IMR-90 (cell line): ENCODE data around the gene DDC. TPM values are rescaled to one million over a fixed set of nuclear protein-coding genes. Genes with fewer than 3 reads are reported as not detected.

Experiments used
- ATAC-seq: fragments of 200-7000 bp; cut with Tn5 transposase; 2 replicates; pipeline ENCODE4 v1.9.1; 2020; ENCODE audit warnings: low read depth, mild to moderate bottlenecking, moderate library complexity
- BruUV-seq: library from RNA; stranded (reverse); fragments of 400-500 nt; replicated peaks from 2 replicates; lab custom pipeline; 2021; lab: Mats Ljungman, UMichigan
- CTCF ChIA-PET: fragments of 300-600 bp; formaldehyde crosslinking; extraction: SDS; loops from one replicate; lab custom pipeline; 2021; ENCODE audit warnings: antibody characterized with exemption; lab: Yijun Ruan, JAX
- POLR2A ChIA-PET: fragments of 300-600 bp; sonication (Branson Sonifier 250); formaldehyde crosslinking; loops from one replicate; lab custom pipeline; 2022; ENCODE audit warnings: antibody characterized with exemption; ENCODE audit not compliant: unreplicated experiment; lab: Charles Lee
- DNase-seq: peaks from one replicate; pipeline ENCODE4 v3.0.0; 2013
- H2AFZ ChIP-seq: replicated peaks from 2 replicates; pipeline ENCODE3; 2013; ENCODE audit warnings: low read length, mild to moderate bottlenecking; ENCODE audit not compliant: poor library complexity
- H2AK5ac ChIP-seq: 2 replicates; pipeline ENCODE4 v1.6.1; 2013; ENCODE audit warnings: low read depth, low read length, inconsistent platforms
- H2AK9ac ChIP-seq: replicated peaks from 2 replicates; pipeline ENCODE3; 2013; ENCODE audit warnings: mild to moderate bottlenecking, low read depth, low read length, moderate library complexity; ENCODE audit not compliant: poor library complexity
- H2BK120ac ChIP-seq: 2 replicates; pipeline ENCODE4 v1.6.1; 2013; ENCODE audit warnings: low read depth, low read length, inconsistent platforms
- H2BK15ac ChIP-seq: 3 replicates; pipeline ENCODE4 v1.6.1; 2013; ENCODE audit warnings: low read depth, low read length, inconsistent platforms
- H2BK20ac ChIP-seq: 2 replicates; pipeline ENCODE4 v1.6.1; 2013; ENCODE audit warnings: low read depth, mild to moderate bottlenecking, inconsistent platforms, low read length, moderate library complexity
- H2BK5ac ChIP-seq: 2 replicates; pipeline ENCODE4 v1.6.1; 2013; ENCODE audit warnings: mild to moderate bottlenecking, low read depth, low read length, inconsistent platforms; ENCODE audit not compliant: poor library complexity, severe bottlenecking
- H3K14ac ChIP-seq: replicated peaks from 2 replicates; pipeline ENCODE4 v1.6.1; 2013; ENCODE audit warnings: low read depth, low read length, inconsistent platforms
- H3K18ac ChIP-seq: 2 replicates; pipeline ENCODE4 v1.6.1; 2013; ENCODE audit warnings: low read depth, low read length, control low read depth
- H3K23ac ChIP-seq: 2 replicates; pipeline ENCODE4 v1.6.1; 2013; ENCODE audit warnings: low read depth, low read length, inconsistent platforms
- H3K27ac ChIP-seq: 2 replicates; pipeline ENCODE4 v1.5.1; 2013; ENCODE audit warnings: mild to moderate bottlenecking, control low read depth, low read length; ENCODE audit not compliant: insufficient read depth
- H3K27me3 ChIP-seq: 2 replicates; pipeline ENCODE4 v1.6.1; 2013; ENCODE audit warnings: low read length; ENCODE audit not compliant: control insufficient read depth, insufficient read depth
- H3K36me3 ChIP-seq: 2 replicates; pipeline ENCODE4 v1.6.1; 2013; ENCODE audit warnings: low read length, mixed read lengths; ENCODE audit not compliant: control insufficient read depth, insufficient read depth
- H3K4ac ChIP-seq: 2 replicates; pipeline ENCODE4 v1.6.1; 2013; ENCODE audit warnings: low read depth, low read length, inconsistent platforms
- H3K4me1 ChIP-seq: 2 replicates; pipeline ENCODE4 v1.6.1; 2013; ENCODE audit warnings: low read length, mixed read lengths; ENCODE audit not compliant: control insufficient read depth, insufficient read depth
- H3K4me2 ChIP-seq: 2 replicates; pipeline ENCODE4 v1.6.1; 2013; ENCODE audit warnings: low read depth, mild to moderate bottlenecking, control low read depth, low read length, moderate library complexity
- H3K4me3 ChIP-seq: 2 replicates; pipeline ENCODE4 v1.5.1; 2013; ENCODE audit warnings: low read depth, mild to moderate bottlenecking, control low read depth, low read length, moderate library complexity; ENCODE audit not compliant: insufficient read depth
- H3K56ac ChIP-seq: 2 replicates; pipeline ENCODE4 v1.6.1; 2013; ENCODE audit warnings: low read length, inconsistent platforms; ENCODE audit not compliant: insufficient read depth; ENCODE audit errors: extremely low read depth
- H3K79me1 ChIP-seq, 2 experiments: 2 replicates each; pipeline ENCODE4 v1.6.1; 2013; ENCODE audit warnings: low read length in 2 of 2, inconsistent platforms in 1 of 2, low read depth in 1 of 2
- H3K9ac ChIP-seq: 2 replicates; pipeline ENCODE4 v1.6.1; 2013; ENCODE audit warnings: low read depth, low read length, control low read depth
- H3K9me1 ChIP-seq: 2 replicates; pipeline ENCODE4 v1.6.1; 2013; ENCODE audit warnings: low read length, inconsistent platforms; ENCODE audit not compliant: insufficient read depth
- H3K9me3 ChIP-seq: 2 replicates; pipeline ENCODE4 v1.6.1; 2013; ENCODE audit warnings: low read length; ENCODE audit not compliant: control insufficient read depth, insufficient read depth
- H4K20me1 ChIP-seq: 2 replicates; pipeline ENCODE4 v1.6.1; 2013; ENCODE audit warnings: low read length, inconsistent platforms; ENCODE audit not compliant: insufficient read depth
- H4K5ac ChIP-seq: 2 replicates; pipeline ENCODE4 v1.6.1; 2013; ENCODE audit warnings: mild to moderate bottlenecking, low read depth, low read length, control low read depth
- H4K8ac ChIP-seq, 2 experiments: 2 replicates each; pipeline ENCODE4 v1.6.1; 2013; ENCODE audit warnings: low read depth in 2 of 2, low read length in 2 of 2, control low read depth in 1 of 2, inconsistent platforms in 1 of 2
- H4K91ac ChIP-seq: 2 replicates; pipeline ENCODE4 v1.6.1; 2013; ENCODE audit warnings: low read depth, low read length, inconsistent platforms; ENCODE audit not compliant: insufficient read depth
- BHLHE40 ChIP-seq: fragments of 150-350 bp; IDR thresholded peaks from 2 replicates; pipeline ENCODE4 v1.6.1; 2016; ENCODE audit warnings: mild to moderate bottlenecking, low read depth, low read length
- ELK1 ChIP-seq: fragments of 150-350 bp; IDR thresholded peaks from 2 replicates; pipeline ENCODE4 v1.6.1; 2016; ENCODE audit warnings: low read depth, mild to moderate bottlenecking, low read length, moderate library complexity, borderline replicate concordance
- RAD21 ChIP-seq: IDR thresholded peaks from 2 replicates; pipeline ENCODE4 v1.6.1; 2012; ENCODE audit warnings: low read length, improper control_type of control experiment
- RCOR1 ChIP-seq: IDR thresholded peaks from 2 replicates; pipeline ENCODE4 v1.6.1; 2012; ENCODE audit warnings: mild to moderate bottlenecking, low read length, improper control_type of control experiment; ENCODE audit not compliant: insufficient replicate concordance
- WGBS, 2 experiments: methylation state at CpG; one replicate each; pipeline versions ENCODE4 v1.1.5 to v1.1.7; 2013; ENCODE audit warnings: missing lambda C conversion rate in 2 of 2; ENCODE audit not compliant: insufficient read length in 1 of 2; ENCODE audit errors: extremely low coverage in 2 of 2; 5-methylcytosine and 5-hydroxymethylcytosine counted together
- dilution Hi-C: fragments of 300-500 bp; cut with HindIII; formaldehyde crosslinking; loops from one replicate; pipeline ENCODE4 v1.14.3; 2018; ENCODE audit warnings: low sequenced_read_pairs; ENCODE audit not compliant: unreplicated experiment
- in situ Hi-C: fragments of 300-500 bp; cut with MboI; formaldehyde crosslinking; loops from 3 replicates; pipeline ENCODE4 v1.14.3; 2019; ENCODE audit warnings: low sequenced_read_pairs, inconsistent platforms, mixed read lengths
- intact Hi-C: fragments of 100-400 bp; cut with micrococcal nuclease; formaldehyde crosslinking; loops from 2 replicates; pipeline ENCODE4 v1.10.0; 2022
- polyA plus RNA-seq, 3 experiments: library from polyadenylated mRNA; depleted of rRNA; stranded (reverse); fragments of >200 nt; gene quantifications; 2 replicates each; pipeline ENCODE4 v1.2.3, GENCODE V29; 2012; ENCODE audit warnings: low replicate concordance in 1 of 3
- total RNA-seq: library from RNA; depleted of rRNA; stranded (reverse); fragments of >200 nt; gene quantifications from 2 replicates; pipeline ENCODE4 v1.2.3, GENCODE V29; 2012
- TF ChIP-seq, protein P1 (sequence below): fragments of 150-350 bp; IDR thresholded peaks from 2 replicates; pipeline ENCODE4 v1.6.1; 2017; ENCODE audit warnings: mild to moderate bottlenecking, antibody characterized with exemption, low read length, low read depth

Gene DDC
- total and polyA plus RNA-seq, 2 of the 4 experiments (the other 2 are of a cell fraction), result not detected

- intact Hi-C loops (no loop called here), dilution Hi-C loops (no loop called here), in situ Hi-C loops (no loop called here)
- Histone ChIP-seq H4K8ac (no peak overlapping the region), H3K27ac (no peak overlapping the region), H2BK15ac (no peak overlapping the region), H3K36me3 (no peaks in the 10 kb centered on the region), H2BK5ac (no peak overlapping the region), H3K18ac (no peak overlapping the region), H3K4ac (no peak overlapping the region), H2AFZ (no peak overlapping the region), H3K56ac (no peak overlapping the region), H2AK5ac (no peak overlapping the region), H3K4me1 (no peaks in the 10 kb centered on the region), H3K79me1 (no peaks in the 10 kb centered on the region), H2BK120ac (no peak overlapping the region), H3K9me1 (no peaks in the 10 kb centered on the region), H4K20me1 (no peaks in the 10 kb centered on the region), H2AK9ac (no peak overlapping the region), H3K4me2 (no peak overlapping the region), H3K27me3 (peaks cover 13% of the 10 kb centered on the region), H4K91ac (no peak overlapping the region), H3K23ac (no peak overlapping the region), H3K4me3 (no peak overlapping the region), H3K9ac (no peak overlapping the region), H3K14ac (no peak overlapping the region), H3K9me3 (no peaks in the 10 kb centered on the region), H2BK20ac (no peak overlapping the region), H4K5ac (no peak overlapping the region)
- CTCF ChIA-PET, result no interaction called here
- POLR2A ChIA-PET, result no interaction called here
- 0 out of 2 replicates have a peak, but pooled peaks have one; percentile 21 for ATAC-seq
- DNase-seq, result no peak
- TF ChIP-seq ELK1 (no peak), RCOR1 (no peak), BHLHE40 (no peak), RAD21 (no peak)
- TF ChIP-seq, protein P1, sequence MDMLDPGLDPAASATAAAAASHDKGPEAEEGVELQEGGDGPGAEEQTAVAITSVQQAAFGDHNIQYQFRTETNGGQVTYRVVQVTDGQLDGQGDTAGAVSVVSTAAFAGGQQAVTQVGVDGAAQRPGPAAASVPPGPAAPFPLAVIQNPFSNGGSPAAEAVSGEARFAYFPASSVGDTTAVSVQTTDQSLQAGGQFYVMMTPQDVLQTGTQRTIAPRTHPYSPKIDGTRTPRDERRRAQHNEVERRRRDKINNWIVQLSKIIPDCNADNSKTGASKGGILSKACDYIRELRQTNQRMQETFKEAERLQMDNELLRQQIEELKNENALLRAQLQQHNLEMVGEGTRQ, result no peak
- WGBS, 2 experiments, result no CpG with 5 or more reads among the region's 8 CpGs
- no TSS peak for BruUV-seq
These were observed 8.8 kb downstream of the DDC start for GRCh38 chr7:50556247-50556991.
